Transverse colon (tissue), 4 donors: ENCODE results near the gene MPZL3. TPM values are rescaled to one million over a fixed set of nuclear protein-coding genes. Genes with fewer than 3 reads are reported as not detected.
A peak's percentile ranks its signal among the peaks of the same experiment; 100 is the strongest.

Experiments used
- DNase-seq: peaks from one replicate; pipeline ENCODE4 v3.0.0-alpha.2; 2019
- H3K27ac ChIP-seq, 4 donors: fragments of 200-600 bp; sonication (generic); 2 replicates each; pipeline ENCODE4 v1.5.1; 2016 to 2018; ENCODE audit warnings: inconsistent platforms in 4 of 4
- H3K27me3 ChIP-seq: fragments of 200-600 bp; sonication (generic); 2 replicates; pipeline ENCODE4 v1.5.1; 2017; ENCODE audit warnings: inconsistent platforms
- H3K36me3 ChIP-seq, 4 donors: fragments of 200-600 bp; sonication (generic); 2 replicates each; pipeline ENCODE4 v1.5.1; 2017 to 2019; ENCODE audit warnings: inconsistent platforms in 4 of 4
- H3K4me1 ChIP-seq, 4 donors: fragments of 200-600 bp; sonication (generic); 2 replicates each; pipeline ENCODE4 v1.5.1; 2017 to 2020; ENCODE audit warnings: inconsistent platforms in 4 of 4
- H3K4me3 ChIP-seq, 4 donors: fragments of 200-600 bp; sonication (generic); 1 replicate in 1 of 4; 2 replicates in 3 of 4; pipeline versions ENCODE4 v1.5.1 to v1.6.1; 2017 to 2019; ENCODE audit warnings: inconsistent platforms in 4 of 4
- H3K9me3 ChIP-seq, 2 donors: fragments of 200-600 bp; sonication (generic); 2 replicates each; pipeline ENCODE4 v1.5.1; 2017 to 2019; ENCODE audit warnings: inconsistent platforms in 2 of 2
- CTCF ChIP-seq, 5 experiments: fragments of 200-600 bp in 3 of 5; fragments of 450-650 bp in 2 of 5; sonication (generic) in 3 of 5; IDR thresholded peaks; 1 replicate in 2 of 5; 2 replicates in 3 of 5; pipeline ENCODE4 v1.5.1; 2016 to 2017; ENCODE audit warnings: antibody characterized with exemption in 5 of 5, inconsistent platforms in 3 of 5, mild to moderate bottlenecking in 2 of 5, moderate library complexity in 1 of 5
- EP300 ChIP-seq: sonication (generic); formaldehyde crosslinking; IDR thresholded peaks from one replicate; pipeline ENCODE4 v1.6.1; 2017; ENCODE audit warnings: antibody characterized with exemption, low read depth
- POLR2A ChIP-seq: fragments of 450-650 bp; IDR thresholded peaks from one replicate; pipeline ENCODE4 v1.6.1; 2016; ENCODE audit warnings: antibody characterized with exemption, mild to moderate bottlenecking, moderate library complexity
- POLR2AphosphoS5 ChIP-seq, 3 donors: sonication (generic); formaldehyde crosslinking; IDR thresholded peaks; one replicate each; pipeline ENCODE4 v1.6.1; 2016; ENCODE audit warnings: antibody characterized with exemption in 3 of 3
- WGBS, 2 donors: methylation state at CpG; one replicate each; pipeline ENCODE4 v1.1.5; 2018; ENCODE audit warnings: low coverage in 1 of 2; 5-methylcytosine and 5-hydroxymethylcytosine counted together
- in situ Hi-C, 4 donors: fragments of 200-750 bp; cut with MboI; loops; one replicate each; pipeline versions ENCODE4 v1.15.0 to v1.15.1; 2017; ENCODE audit warnings: low sequenced_read_pairs in 3 of 4, low pct_ligation_motif_present in 1 of 4, low pct_unique_long_range_greater_than_20kb in 1 of 4
- intact Hi-C: fragments of 100-400 bp; cut with DNase I; formaldehyde crosslinking; loops from one replicate; pipeline ENCODE4 v1.15.1; 2023; ENCODE audit warnings: low total_unique reads
- total RNA-seq, 4 donors: library from RNA; depleted of rRNA; stranded (reverse); fragments of >200 nt; gene quantifications; one replicate each; pipeline ENCODE4 v1.1.0, GENCODE V29; 2016

The MPZL3 gene
- total RNA-seq, 4 donors from 2014 or later, result 2.4 to 15.2 (median 8.2) TPM

GRCh38 chr11:118215262-118215661 lies 36.9 kb downstream of the MPZL3 start:
- in situ Hi-C loops (no loop called here), intact Hi-C loops (no loop called here)
- Histone ChIP-seq H3K36me3 (no peaks in the 10 kb centered on the region), H3K27ac (peak overlapping the region; percentile 41 to 63 (median 56)), H3K9me3 (no peaks in the 10 kb centered on the region), H3K4me3 (no peak overlapping the region), H3K4me1 (peaks cover 15 to 47% (median 34%) of the 10 kb centered on the region in 4 donors), H3K27me3 (peaks cover 9% of the 10 kb centered on the region)
- WGBS, 2 donors, result 84 to 94% methylated on average over 3 of the region's 3 CpGs
- TF ChIP-seq POLR2A (no peak), EP300 (no peak)
- DNase-seq, result no peak

GRCh38 chr11:118214210-118214914 lies 37.8 kb downstream of the MPZL3 start:
- no peak for DNase-seq
- Histone ChIP-seq H3K4me3 (no peak overlapping the region), H3K4me1 (peaks cover 15 to 47% (median 34%) of the 10 kb centered on the region in 4 donors), H3K27me3 (peaks cover 5% of the 10 kb centered on the region), H3K27ac (peak overlapping the region; percentile 59 to 75 (median 63)), H3K36me3 (no peaks in the 10 kb centered on the region), H3K9me3 (no peaks in the 10 kb centered on the region)
- intact Hi-C loops (no loop called here), in situ Hi-C loops (no loop called here)
- TF ChIP-seq EP300, result no peak
- no peak for TF ChIP-seq POLR2A
- TF ChIP-seq CTCF (IDR thresholded peaks at IDR 0.05), result no peak
- peak in 1 of 3 donors; percentile 8 for TF ChIP-seq POLR2AphosphoS5 (IDR thresholded peaks at IDR 0.05)
- WGBS, 2 donors, result 62 to 71% methylated on average over 5 to 6 of the region's 6 CpGs

GRCh38 chr11:118213781-118214180 lies 38.4 kb downstream of the MPZL3 start:
- no peaks in the 10 kb centered on the region for H3K36me3 ChIP-seq
- peaks cover 5% of the 10 kb centered on the region for H3K27me3 ChIP-seq
- H3K4me1 ChIP-seq, result peaks cover 15 to 47% (median 34%) of the 10 kb centered on the region in 4 donors
- intact Hi-C loops, result no loop called here
- TF ChIP-seq POLR2AphosphoS5 (IDR thresholded peaks at IDR 0.05), result peak in 2 of 3 donors; percentile 7 to 8
- no peak for TF ChIP-seq CTCF (IDR thresholded peaks at IDR 0.05)
- H3K4me3 ChIP-seq, result no peak overlapping the region
- in situ Hi-C loops, result no loop called here
- H3K27ac ChIP-seq, result peak overlapping the region; percentile 59 to 75 (median 63)
- 39 to 72% methylated on average over 2 of the region's 2 CpGs for WGBS, 2 donors
- H3K9me3 ChIP-seq, result no peaks in the 10 kb centered on the region
- DNase-seq, result no peak

- H3K27me3 ChIP-seq, result peaks cover 5% of the 10 kb centered on the region
- H3K4me3 ChIP-seq, result no peak overlapping the region
- no peaks in the 10 kb centered on the region for H3K9me3 ChIP-seq
- TF ChIP-seq EP300, result no peak
- no peak for TF ChIP-seq POLR2AphosphoS5 (IDR thresholded peaks at IDR 0.05)
- TF ChIP-seq CTCF (IDR thresholded peaks at IDR 0.05), result no peak
- TF ChIP-seq POLR2A, result no peak
- peak overlapping the region; percentile 59 to 75 (median 63) for H3K27ac ChIP-seq
- no peak for DNase-seq
- 78 to 80% methylated on average over 4 of the region's 4 CpGs for WGBS, 2 donors
- peaks cover 15 to 47% (median 34%) of the 10 kb centered on the region in 4 donors for H3K4me1 ChIP-seq
- H3K36me3 ChIP-seq, result no peaks in the 10 kb centered on the region
- intact Hi-C loops, result no loop called here
- in situ Hi-C loops, result no loop called here
Measured at GRCh38 chr11:118213201-118213600, 39.0 kb downstream of the MPZL3 start.
